ENCODE measurements around the gene C5orf63. TPM values are rescaled to one million over a fixed set of nuclear protein-coding genes. Genes with fewer than 3 reads are reported as not detected.
"Not testable (repeated sequence)": the region's sequence is repeated elsewhere in the genome, so short reads cannot be mapped to it uniquely, and the experiment has no call there.

The C5orf63 gene
- total RNA-seq, 1 donor from 2014 or later, result 4.0 TPM

DNA sequence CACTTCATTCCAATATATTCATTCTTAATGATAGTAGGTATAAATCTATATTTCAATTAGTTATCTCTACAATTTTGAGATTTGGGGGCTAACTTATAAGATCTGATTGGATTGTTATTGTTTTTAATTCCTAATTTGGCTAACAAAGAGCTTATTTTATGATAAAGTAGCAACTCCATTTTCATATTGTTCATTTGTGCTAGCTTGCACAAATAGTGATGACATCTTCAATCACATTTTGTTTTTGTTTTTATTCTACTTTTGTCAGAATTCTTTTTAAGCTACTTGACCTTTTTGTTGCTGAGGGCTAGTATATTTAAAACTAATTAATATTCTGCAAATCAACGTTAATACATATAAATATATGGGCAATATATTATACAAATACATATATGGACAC, 65.8 kb downstream of the C5orf63 start:
- intact Hi-C loops (cut with micrococcal nuclease), result no loop called here
- H3K36me3 Mint-ChIP-seq (ENCODE audit: low read depth), result no peaks in the 10 kb centered on the region
- no peak overlapping the region for H3K4me3 Mint-ChIP-seq
- no peak for DNase-seq (ENCODE audit: low spot score)
- peaks cover 4% of the 10 kb centered on the region for H3K9me3 Mint-ChIP-seq
- H3K4me1 Mint-ChIP-seq (ENCODE audit: low read depth), result peaks cover 13% of the 10 kb centered on the region
- H3K27me3 Mint-ChIP-seq (ENCODE audit: insufficient read depth), result no peaks in the 10 kb centered on the region
- H3K27ac Mint-ChIP-seq, result no peak overlapping the region

DNA sequence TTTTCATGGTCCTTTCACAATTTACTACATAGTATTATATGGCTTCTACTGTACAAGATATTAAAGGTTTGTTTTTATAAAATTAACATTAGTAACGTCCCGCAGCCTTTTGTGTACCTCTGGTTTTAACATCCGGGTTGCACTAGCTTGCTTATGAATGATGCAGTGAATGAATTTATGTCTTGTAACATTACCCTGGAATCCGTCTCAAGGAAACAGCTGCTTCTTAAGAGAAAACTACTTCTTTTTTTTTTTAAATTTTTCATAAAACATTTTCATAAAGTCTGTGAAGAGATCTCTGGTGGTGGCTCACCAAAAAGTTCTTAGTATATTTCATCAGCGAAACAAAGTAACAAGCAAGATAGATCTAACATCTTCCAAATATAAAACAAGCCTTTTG, 66.6 kb downstream of the C5orf63 start:
- Mint-ChIP-seq H3K4me3 (no peak overlapping the region), H3K27ac (no peak overlapping the region), H3K9me3 (peaks cover 4% of the 10 kb centered on the region), H3K36me3 (ENCODE audit: low read depth) (no peaks in the 10 kb centered on the region), H3K27me3 (ENCODE audit: insufficient read depth) (no peaks in the 10 kb centered on the region), H3K4me1 (ENCODE audit: low read depth) (peaks cover 6% of the 10 kb centered on the region)
- intact Hi-C loops (cut with micrococcal nuclease), result no loop called here
- DNase-seq (ENCODE audit: low spot score), result no peak

GRCh38 chr5:127005282-127005681, 68.0 kb downstream of the C5orf63 start:
- H3K27me3 Mint-ChIP-seq (ENCODE audit: insufficient read depth); intact Hi-C loops (cut with micrococcal nuclease); H3K36me3 Mint-ChIP-seq (ENCODE audit: low read depth); DNase-seq (ENCODE audit: low spot score); H3K4me1 Mint-ChIP-seq (ENCODE audit: low read depth); H3K27ac Mint-ChIP-seq; H3K9me3 Mint-ChIP-seq; H3K4me3 Mint-ChIP-seq: not testable (repeated sequence)

GRCh38 chr5:127004721-127005120, 68.6 kb downstream of the C5orf63 start:
- intact Hi-C loops (cut with micrococcal nuclease), result no loop called here
- no peaks in the 10 kb centered on the region for H3K4me1 Mint-ChIP-seq (ENCODE audit: low read depth)
- no peak for DNase-seq (ENCODE audit: low spot score)
- H3K4me3 Mint-ChIP-seq, result no peak overlapping the region
- H3K27me3 Mint-ChIP-seq (ENCODE audit: insufficient read depth), result no peaks in the 10 kb centered on the region
- H3K36me3 Mint-ChIP-seq (ENCODE audit: low read depth), result no peaks in the 10 kb centered on the region
- H3K27ac Mint-ChIP-seq, result no peak overlapping the region
- H3K9me3 Mint-ChIP-seq, result no peaks in the 10 kb centered on the region

- Mint-ChIP-seq H3K9me3 (no peaks in the 10 kb centered on the region), H3K27ac (no peak overlapping the region), H3K36me3 (ENCODE audit: low read depth) (no peaks in the 10 kb centered on the region), H3K27me3 (ENCODE audit: insufficient read depth) (no peaks in the 10 kb centered on the region), H3K4me3 (no peak overlapping the region), H3K4me1 (ENCODE audit: low read depth) (no peaks in the 10 kb centered on the region)
- DNase-seq (ENCODE audit: low spot score), result no peak
- intact Hi-C loops (cut with micrococcal nuclease), result no loop called here
These were observed 69.4 kb downstream of the C5orf63 start for GRCh38 chr5:127003798-127004495.

- intact Hi-C loops (cut with micrococcal nuclease), result no loop called here
- Mint-ChIP-seq H3K9me3 (no peaks in the 10 kb centered on the region), H3K27ac (no peak overlapping the region), H3K27me3 (ENCODE audit: insufficient read depth) (no peaks in the 10 kb centered on the region), H3K36me3 (ENCODE audit: low read depth) (no peaks in the 10 kb centered on the region), H3K4me1 (ENCODE audit: low read depth) (no peaks in the 10 kb centered on the region), H3K4me3 (no peak overlapping the region)
- DNase-seq (ENCODE audit: low spot score), result no peak
These were observed 70.9 kb downstream of the C5orf63 start for GRCh38 chr5:127002390-127002789.

DNA sequence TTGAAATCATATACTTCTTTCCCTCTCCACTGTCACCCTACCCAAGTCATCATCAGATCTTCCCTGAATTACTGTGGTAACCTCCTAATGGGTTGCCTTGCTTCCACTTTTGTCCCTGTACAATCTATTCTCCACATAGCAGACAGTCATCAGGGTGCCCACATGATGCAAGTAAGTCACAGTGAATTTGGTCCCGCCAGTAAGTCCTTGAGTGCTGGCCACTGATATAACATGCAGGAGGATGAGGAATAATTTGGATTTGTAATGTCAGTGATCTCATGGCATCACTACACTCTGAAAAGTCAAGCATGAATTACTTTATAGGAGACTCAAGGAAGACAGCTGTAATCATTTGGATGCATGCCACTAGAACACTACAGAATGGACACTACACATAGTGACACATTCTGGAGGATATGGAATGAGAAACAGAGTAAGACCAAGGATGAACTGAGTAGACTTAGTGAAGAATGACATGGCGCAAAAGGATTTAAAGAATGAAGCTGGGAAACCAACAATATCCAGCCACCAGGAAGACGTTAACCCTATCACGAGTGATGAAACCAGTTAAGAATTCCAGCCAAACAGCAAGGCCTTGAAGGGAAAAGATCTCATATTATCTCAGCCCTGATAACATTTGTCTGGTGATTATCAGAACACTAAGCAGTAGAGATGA, 71.5 kb downstream of the C5orf63 start:
- H3K4me3 Mint-ChIP-seq, result no peak overlapping the region
- no peak overlapping the region for H3K27ac Mint-ChIP-seq
- intact Hi-C loops (cut with micrococcal nuclease), result no loop called here
- no peak for DNase-seq (ENCODE audit: low spot score)
- H3K27me3 Mint-ChIP-seq (ENCODE audit: insufficient read depth), result no peaks in the 10 kb centered on the region
- no peaks in the 10 kb centered on the region for H3K9me3 Mint-ChIP-seq
- H3K36me3 Mint-ChIP-seq (ENCODE audit: low read depth), result no peaks in the 10 kb centered on the region
- no peaks in the 10 kb centered on the region for H3K4me1 Mint-ChIP-seq (ENCODE audit: low read depth)

Other genes with a start within 250 kb of the C5orf63 start
- gene MARCHF3, start 42.9 kb downstream of the C5orf63 start, total RNA-seq, result 5.2 and 5.9 TPM in 2 replicates
- not detected in 2 replicates for gene MEGF10, start 217.3 kb upstream of the C5orf63 start, total RNA-seq